Measurements from ENCODE around the gene SEC16A. TPM values are rescaled to one million over a fixed set of nuclear protein-coding genes. Genes with fewer than 3 reads are reported as not detected.

Gene SEC16A
- total and polyA plus RNA-seq, 4 donors = 44.2 to 78.8 (median 46.7) TPM

GRCh38 chr9:136495238-136495800 lies 12.5 kb upstream of the SEC16A start:
- no peaks in the 10 kb centered on the region for H3K27me3 ChIP-seq (ENCODE audit: control insufficient read depth in 3 of 3, insufficient read depth in 3 of 3, low read length in 2 of 3)
- peaks cover 2 to 58% (median 16%) of the 10 kb centered on the region in 4 donors for H3K36me3 ChIP-seq (ENCODE audit: control insufficient read depth in 4 of 4, insufficient read depth in 4 of 4, low read length in 4 of 4)
- H3K9ac ChIP-seq (ENCODE audit: insufficient read depth in 1 of 2, low read length in 2 of 2) = no peak overlapping the region
- ATAC-seq (ENCODE audit: insufficient read depth, low FRiP score) (no peak), DNase-seq (no peak)
- peaks cover 0 to 9% (median 0%) of the 10 kb centered on the region in 5 donors for H3K4me1 ChIP-seq (ENCODE audit: control insufficient read depth in 5 of 5, insufficient read depth in 5 of 5, low read length in 5 of 5)
- no peaks in the 10 kb centered on the region for H3K9me3 ChIP-seq (ENCODE audit: control insufficient read depth in 4 of 4, insufficient read depth in 3 of 4, low read length in 3 of 4)
- TF ChIP-seq CTCF (IDR thresholded peaks at IDR 0.05; ENCODE audit: control extremely low read depth, extremely low read depth) = no peak
- H3K27ac ChIP-seq (ENCODE audit: low read depth in 1 of 2, low read length in 1 of 2) = no peak overlapping the region
- H3K4me3 ChIP-seq = no peak overlapping the region
- WGBS, 2 donors = 85 to 90% methylated on average over 17 of the region's 17 CpGs

GRCh38 chr9:136494531-136495215 lies 11.8 kb upstream of the SEC16A start:
- DNase-seq = no peak
- H3K27ac ChIP-seq (ENCODE audit: low read depth in 1 of 2, low read length in 1 of 2) = no peak overlapping the region
- H3K4me1 ChIP-seq (ENCODE audit: control insufficient read depth in 5 of 5, insufficient read depth in 5 of 5, low read length in 5 of 5) = peaks cover 0 to 9% (median 1%) of the 10 kb centered on the region in 5 donors
- peaks cover 2 to 52% (median 16%) of the 10 kb centered on the region in 4 donors for H3K36me3 ChIP-seq (ENCODE audit: control insufficient read depth in 4 of 4, insufficient read depth in 4 of 4, low read length in 4 of 4)
- H3K4me3 ChIP-seq = no peak overlapping the region
- no peak for TF ChIP-seq CTCF (IDR thresholded peaks at IDR 0.05; ENCODE audit: control extremely low read depth, extremely low read depth)
- H3K9me3 ChIP-seq (ENCODE audit: control insufficient read depth in 4 of 4, insufficient read depth in 3 of 4, low read length in 3 of 4) = no peaks in the 10 kb centered on the region
- H3K9ac ChIP-seq (ENCODE audit: insufficient read depth in 1 of 2, low read length in 2 of 2) = no peak overlapping the region
- H3K27me3 ChIP-seq (ENCODE audit: control insufficient read depth in 3 of 3, insufficient read depth in 3 of 3, low read length in 2 of 3) = no peaks in the 10 kb centered on the region
- WGBS, 2 donors = 91 to 93% methylated on average over 29 of the region's 29 CpGs
- no peak for ATAC-seq (ENCODE audit: insufficient read depth, low FRiP score)

- no peaks in the 10 kb centered on the region for H3K9me3 ChIP-seq (ENCODE audit: control insufficient read depth in 4 of 4, insufficient read depth in 3 of 4, low read length in 3 of 4)
- H3K36me3 ChIP-seq (ENCODE audit: control insufficient read depth in 4 of 4, insufficient read depth in 4 of 4, low read length in 4 of 4) = peaks cover 2 to 45% (median 14%) of the 10 kb centered on the region in 4 donors
- no peak for TF ChIP-seq CTCF (IDR thresholded peaks at IDR 0.05; ENCODE audit: control extremely low read depth, extremely low read depth)
- H3K27me3 ChIP-seq (ENCODE audit: control insufficient read depth in 3 of 3, insufficient read depth in 3 of 3, low read length in 2 of 3) = no peaks in the 10 kb centered on the region
- no peak overlapping the region for H3K9ac ChIP-seq (ENCODE audit: insufficient read depth in 1 of 2, low read length in 2 of 2)
- no peak overlapping the region for H3K27ac ChIP-seq (ENCODE audit: low read depth in 1 of 2, low read length in 1 of 2)
- DNase-seq (no peak), ATAC-seq (ENCODE audit: insufficient read depth, low FRiP score) (no peak)
- WGBS, 2 donors = 81 to 86% methylated on average over 9 of the region's 9 CpGs
- H3K4me3 ChIP-seq = no peak overlapping the region
- peaks cover 0 to 9% (median 3%) of the 10 kb centered on the region in 5 donors for H3K4me1 ChIP-seq (ENCODE audit: control insufficient read depth in 5 of 5, insufficient read depth in 5 of 5, low read length in 5 of 5)
These were observed 11.2 kb upstream of the SEC16A start for GRCh38 chr9:136494012-136494411.

Data from lung (tissue), 12 donors.